Cardiac muscle cell (in vitro differentiated cells and primary cell): Measurements from ENCODE around the gene GAL3ST2. TPM values are rescaled to one million over a fixed set of nuclear protein-coding genes. Genes with fewer than 3 reads are reported as not detected.
"Not testable (repeated sequence)": the region's sequence is repeated elsewhere in the genome, so short reads cannot be mapped to it uniquely, and the experiment has no call there.

Experiments used
- DNase-seq, 2 donors: peaks; one replicate each; pipeline versions ENCODE4 v3.0.0 to v3.0.0-alpha.2; 2010 to 2017; ENCODE audit warnings: low read depth in 1 of 2, low spot score in 1 of 2
- H3K27ac ChIP-seq: fragments of 200-600 bp; sonication (generic); 2 replicates; pipeline ENCODE4 v1.5.1; 2016
- H3K27me3 ChIP-seq: fragments of 200-600 bp; sonication (generic); 2 replicates; pipeline ENCODE4 v1.6.0; 2016; ENCODE audit warnings: control low read depth
- H3K36me3 ChIP-seq: fragments of 200-600 bp; sonication (generic); 2 replicates; pipeline ENCODE4 v1.5.1; 2016; ENCODE audit warnings: control low read depth
- H3K4me1 ChIP-seq: fragments of 200-600 bp; sonication (generic); 2 replicates; pipeline ENCODE4 v1.8.1; 2017; ENCODE audit warnings: low read depth, mild to moderate bottlenecking, mixed run types
- H3K4me3 ChIP-seq: fragments of 200-600 bp; sonication (generic); 2 replicates; pipeline ENCODE4 v1.5.1; 2016; ENCODE audit warnings: mild to moderate bottlenecking
- H3K9me3 ChIP-seq: fragments of 200-600 bp; sonication (generic); 2 replicates; pipeline ENCODE4 v1.5.1; 2017; ENCODE audit warnings: low read depth, mild to moderate bottlenecking, control low read depth
- polyA plus RNA-seq: library from polyadenylated mRNA; unstranded; fragments of >200 nt; fragmentation: Nextera tagmentation; extraction: Ambion mirVana; gene quantifications from 2 replicates; pipeline ENCODE4 v1.2.1, GENCODE V29; 2016
- total RNA-seq: library from RNA; depleted of rRNA; stranded (reverse); fragments of >200 nt; gene quantifications from 2 replicates; pipeline ENCODE4 v1.2.3, GENCODE V29; 2016
- TF ChIP-seq, protein P1 (sequence below): IDR thresholded peaks from 2 replicates; pipeline ENCODE4 v1.5.1; 2012; ENCODE audit warnings: low read depth, mild to moderate bottlenecking, low read length

The GAL3ST2 gene
- total and polyA plus RNA-seq, 2 experiments from 2014 or later, result 1.2 TPM; not detected in 1

DNA sequence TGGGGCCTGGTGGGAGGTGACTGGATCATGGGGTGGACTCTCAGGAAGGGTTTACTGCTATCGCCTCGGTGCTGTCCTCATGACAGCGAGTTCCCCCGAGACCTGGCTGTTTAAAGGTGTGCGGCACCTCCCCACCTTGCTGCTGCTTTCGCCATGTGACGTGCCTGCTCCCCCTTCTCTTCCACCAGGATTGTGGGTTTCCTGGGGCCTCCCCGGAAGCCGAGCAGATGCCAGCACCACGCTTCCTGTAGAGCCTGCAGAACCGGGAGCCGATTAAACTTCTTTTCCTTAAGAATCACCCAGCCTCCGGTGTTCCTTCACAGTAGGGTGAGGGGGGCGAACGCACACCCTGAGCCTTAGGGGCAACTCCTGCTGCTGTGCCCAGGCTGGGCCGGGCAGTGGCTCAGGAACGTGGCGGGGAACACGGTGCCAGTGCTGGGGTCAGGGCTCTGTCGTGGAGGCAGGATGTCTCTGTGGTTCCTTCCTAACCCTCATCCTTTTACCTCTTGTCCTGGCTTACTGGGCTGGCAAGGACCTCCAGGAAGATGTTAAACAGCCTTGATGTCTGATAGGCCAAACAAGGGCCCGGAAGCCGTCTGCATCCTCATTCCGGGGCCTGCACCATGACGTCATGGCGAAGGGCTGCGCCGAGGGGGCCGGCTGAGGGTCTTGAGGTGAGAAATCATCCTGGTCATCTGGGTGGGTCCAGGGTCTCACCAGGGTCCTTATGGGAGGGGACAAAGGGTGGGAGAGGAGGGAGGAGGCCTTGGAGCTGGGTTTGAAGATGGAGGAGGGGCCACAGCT lies 45.0 kb downstream of the GAL3ST2 start:
- no peaks in the 10 kb centered on the region for H3K9me3 ChIP-seq
- no peak overlapping the region for H3K4me3 ChIP-seq
- H3K27me3 ChIP-seq, result no peaks in the 10 kb centered on the region
- no peaks in the 10 kb centered on the region for H3K4me1 ChIP-seq
- H3K27ac ChIP-seq, result no peak overlapping the region
- no peaks in the 10 kb centered on the region for H3K36me3 ChIP-seq
- DNase-seq, result no peak
- TF ChIP-seq, protein P1, sequence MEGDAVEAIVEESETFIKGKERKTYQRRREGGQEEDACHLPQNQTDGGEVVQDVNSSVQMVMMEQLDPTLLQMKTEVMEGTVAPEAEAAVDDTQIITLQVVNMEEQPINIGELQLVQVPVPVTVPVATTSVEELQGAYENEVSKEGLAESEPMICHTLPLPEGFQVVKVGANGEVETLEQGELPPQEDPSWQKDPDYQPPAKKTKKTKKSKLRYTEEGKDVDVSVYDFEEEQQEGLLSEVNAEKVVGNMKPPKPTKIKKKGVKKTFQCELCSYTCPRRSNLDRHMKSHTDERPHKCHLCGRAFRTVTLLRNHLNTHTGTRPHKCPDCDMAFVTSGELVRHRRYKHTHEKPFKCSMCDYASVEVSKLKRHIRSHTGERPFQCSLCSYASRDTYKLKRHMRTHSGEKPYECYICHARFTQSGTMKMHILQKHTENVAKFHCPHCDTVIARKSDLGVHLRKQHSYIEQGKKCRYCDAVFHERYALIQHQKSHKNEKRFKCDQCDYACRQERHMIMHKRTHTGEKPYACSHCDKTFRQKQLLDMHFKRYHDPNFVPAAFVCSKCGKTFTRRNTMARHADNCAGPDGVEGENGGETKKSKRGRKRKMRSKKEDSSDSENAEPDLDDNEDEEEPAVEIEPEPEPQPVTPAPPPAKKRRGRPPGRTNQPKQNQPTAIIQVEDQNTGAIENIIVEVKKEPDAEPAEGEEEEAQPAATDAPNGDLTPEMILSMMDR, result no peak

DNA sequence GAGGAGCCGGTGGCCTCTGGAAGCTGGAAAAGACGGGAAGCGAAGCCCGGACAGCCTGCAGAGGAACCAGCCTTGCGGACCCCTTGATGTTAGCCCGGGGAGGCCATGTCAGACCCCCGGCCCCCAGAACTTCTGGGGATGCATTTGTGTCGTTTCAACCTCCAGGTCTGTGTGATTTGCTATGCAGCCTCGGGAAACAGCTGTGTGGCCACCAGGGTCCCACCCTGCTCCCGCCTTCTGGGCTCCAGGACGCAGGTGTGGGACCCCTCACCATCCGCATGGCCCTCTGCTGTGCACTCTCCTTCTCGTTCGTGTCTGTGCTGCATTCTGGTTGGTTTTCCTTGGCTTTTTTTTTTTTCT lies 45.6 kb downstream of the GAL3ST2 start:
- H3K9me3 ChIP-seq, result no peaks in the 10 kb centered on the region

DNA sequence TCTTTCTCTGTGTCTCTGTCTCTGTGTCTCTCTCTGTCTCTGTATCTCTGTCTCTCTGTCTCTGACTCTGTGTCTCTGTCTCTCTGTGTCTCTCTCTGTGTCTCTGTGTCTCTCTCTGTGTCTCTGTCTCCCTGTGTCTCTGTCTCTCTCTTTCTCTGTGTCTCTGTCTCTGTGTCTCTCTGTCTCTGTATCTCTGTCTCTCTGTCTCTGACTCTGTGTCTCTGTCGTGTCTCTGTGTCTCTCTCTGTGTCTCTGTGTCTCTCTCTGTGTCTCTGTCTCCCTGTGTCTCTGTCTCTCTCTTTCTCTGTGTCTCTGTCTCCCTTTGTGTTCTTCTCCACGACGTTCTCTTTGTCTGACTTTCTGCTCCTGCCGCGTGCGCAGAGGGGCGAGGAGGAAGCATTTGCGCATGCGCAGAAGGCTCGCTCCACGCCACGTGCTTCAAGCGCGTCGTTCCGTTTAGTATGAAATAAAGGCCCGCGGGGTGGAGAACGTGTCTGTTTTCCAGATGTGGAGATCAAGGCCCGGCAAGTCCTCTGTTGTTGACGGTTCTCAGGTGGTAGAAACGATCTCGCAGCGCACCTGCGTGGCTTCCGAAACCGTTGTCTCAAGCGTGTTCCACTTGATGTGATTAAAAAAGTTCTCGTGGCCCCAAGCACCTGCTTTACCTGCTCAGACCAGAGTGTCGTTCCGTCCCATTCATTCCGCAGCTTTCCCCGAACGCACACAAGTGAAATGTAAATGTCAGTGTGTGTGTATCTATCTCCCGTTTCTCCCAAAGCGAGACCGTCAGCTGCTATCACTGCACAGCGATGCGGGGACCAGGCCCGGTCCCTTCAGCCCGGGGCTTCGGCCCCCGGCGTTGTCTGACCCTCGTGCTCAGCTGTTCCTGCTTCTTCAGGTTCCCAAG lies 47.2 kb downstream of the GAL3ST2 start:
- not testable (repeated sequence) for H3K9me3 ChIP-seq, H3K27ac ChIP-seq, H3K4me3 ChIP-seq, H3K27me3 ChIP-seq, DNase-seq, H3K36me3 ChIP-seq, H3K4me1 ChIP-seq

More for the DNA sequence above, 45.6 kb downstream of the GAL3ST2 start:
- no peak overlapping the region for H3K4me3 ChIP-seq
- no peaks in the 10 kb centered on the region for H3K27me3 ChIP-seq
- TF ChIP-seq, protein P1, result no peak
- no peaks in the 10 kb centered on the region for H3K36me3 ChIP-seq
- DNase-seq, result no peak
- H3K27ac ChIP-seq, result no peak overlapping the region
- no peaks in the 10 kb centered on the region for H3K4me1 ChIP-seq

DNA sequence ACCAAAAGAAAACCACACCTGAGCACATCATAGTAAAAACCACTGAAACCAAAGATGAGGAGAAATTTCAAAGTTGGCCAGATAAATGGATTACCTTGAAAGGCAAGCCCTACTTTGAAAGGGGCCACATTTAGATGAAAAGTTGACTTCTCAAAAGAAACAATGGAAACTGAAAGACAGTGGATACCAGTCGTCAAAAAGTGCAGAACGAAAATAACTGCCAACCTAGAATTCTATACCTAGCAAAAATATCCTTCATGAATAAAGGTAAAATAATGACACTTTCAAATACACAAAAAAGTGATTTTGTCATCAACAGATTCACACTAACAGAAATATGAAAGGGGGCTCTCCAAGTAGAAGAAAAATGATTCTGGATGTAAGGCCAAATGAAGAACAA lies 50.8 kb downstream of the GAL3ST2 start:
- no peak overlapping the region for H3K4me3 ChIP-seq
- no peak for DNase-seq
- no peaks in the 10 kb centered on the region for H3K27me3 ChIP-seq
- H3K27ac ChIP-seq, result no peak overlapping the region
- TF ChIP-seq, protein P1, result no peak
- no peaks in the 10 kb centered on the region for H3K36me3 ChIP-seq
- no peaks in the 10 kb centered on the region for H3K4me1 ChIP-seq
- no peaks in the 10 kb centered on the region for H3K9me3 ChIP-seq

DNA sequence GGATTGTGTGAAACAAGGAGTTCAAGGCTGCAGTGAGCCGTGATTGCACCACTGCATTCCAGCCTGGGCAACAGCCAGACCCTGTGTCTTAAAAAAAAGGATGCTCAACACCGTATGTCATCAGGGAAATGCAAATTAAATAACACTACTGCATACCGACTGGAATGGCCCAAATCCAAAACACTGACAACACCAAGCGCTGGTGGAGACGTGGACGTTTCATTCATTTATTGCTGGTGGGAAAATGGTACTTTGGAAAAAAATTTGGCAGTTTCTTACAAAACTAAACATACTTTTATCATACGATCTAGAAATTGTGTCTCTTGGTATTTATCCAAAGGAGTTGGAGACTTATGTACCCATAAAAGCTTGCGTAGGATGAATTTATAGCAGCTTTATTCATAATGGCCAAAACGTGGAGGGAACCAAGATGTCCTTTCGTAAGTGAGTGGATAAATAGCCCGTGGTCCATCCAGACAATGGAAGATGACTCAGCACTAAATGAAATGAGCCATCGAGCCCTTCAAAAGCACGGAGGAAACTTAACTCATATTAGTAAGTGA lies 56.6 kb downstream of the GAL3ST2 start:
- H3K36me3 ChIP-seq, result no peaks in the 10 kb centered on the region
- no peak overlapping the region for H3K4me3 ChIP-seq
- DNase-seq, result peak in 1 of 2 donors; percentile 83
- no peaks in the 10 kb centered on the region for H3K9me3 ChIP-seq
- H3K27me3 ChIP-seq, result no peaks in the 10 kb centered on the region
- TF ChIP-seq, protein P1, result no peak
- no peaks in the 10 kb centered on the region for H3K4me1 ChIP-seq
- H3K27ac ChIP-seq, result no peak overlapping the region

DNA sequence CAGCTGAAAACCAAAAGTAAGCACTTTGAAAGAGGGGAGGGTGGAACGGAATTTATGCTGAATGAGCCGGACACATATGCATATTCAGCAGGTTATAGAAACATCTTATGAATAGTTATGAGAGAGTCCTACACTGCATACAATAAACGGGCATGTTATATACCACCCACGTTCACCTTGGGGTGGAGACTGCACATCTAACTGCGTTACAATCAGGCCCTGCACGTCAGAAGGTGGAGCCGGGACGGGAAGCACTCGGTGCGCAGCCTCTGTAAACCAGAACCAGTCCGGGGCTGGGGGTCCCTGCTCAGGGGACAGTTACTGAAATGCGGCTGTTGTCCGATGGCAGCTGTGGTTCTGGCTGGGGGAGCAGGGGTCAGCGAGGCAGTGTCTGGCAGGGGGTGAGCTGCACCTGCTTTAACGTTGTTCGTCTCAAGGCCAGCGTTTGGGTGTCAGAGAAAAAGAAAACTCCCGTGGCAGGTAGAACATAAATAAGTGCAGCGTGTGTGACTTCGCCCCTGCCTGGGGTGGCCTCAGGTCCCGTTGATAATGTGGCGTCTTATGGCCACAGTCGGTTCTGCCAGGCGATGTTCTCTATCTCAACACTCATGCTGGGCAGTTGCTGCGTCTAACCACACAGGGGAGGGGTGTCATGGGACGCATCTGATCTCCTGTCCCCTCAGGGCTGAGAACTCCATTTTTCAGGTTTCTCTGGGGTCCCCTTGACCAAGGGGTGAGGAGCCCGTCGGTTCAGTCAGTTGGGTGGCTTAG lies 57.3 kb downstream of the GAL3ST2 start:
- not testable (repeated sequence) for H3K27ac ChIP-seq, H3K4me1 ChIP-seq, H3K36me3 ChIP-seq, DNase-seq, H3K9me3 ChIP-seq, H3K4me3 ChIP-seq, H3K27me3 ChIP-seq
